Epithelial cell of esophagus (primary cell): ENCODE data around the gene PCSK6.

Source experiments
- DNase-seq: peaks from one replicate; pipeline ENCODE4 v3.0.0; 2010; ENCODE audit warnings: low read depth
- H3K4me3 ChIP-seq: 2 replicates; pipeline ENCODE4 v1.5.1; 2011; ENCODE audit warnings: mild to moderate bottlenecking, low read length, control low read depth
- CTCF ChIP-seq: IDR thresholded peaks from 2 replicates; pipeline ENCODE4 v1.5.1; 2011; ENCODE audit warnings: low read depth, mild to moderate bottlenecking, low read length, control low read depth, inconsistent platforms; ENCODE audit not compliant: insufficient read depth; ENCODE audit errors: missing control alignments

The PCSK6 gene

DNA sequence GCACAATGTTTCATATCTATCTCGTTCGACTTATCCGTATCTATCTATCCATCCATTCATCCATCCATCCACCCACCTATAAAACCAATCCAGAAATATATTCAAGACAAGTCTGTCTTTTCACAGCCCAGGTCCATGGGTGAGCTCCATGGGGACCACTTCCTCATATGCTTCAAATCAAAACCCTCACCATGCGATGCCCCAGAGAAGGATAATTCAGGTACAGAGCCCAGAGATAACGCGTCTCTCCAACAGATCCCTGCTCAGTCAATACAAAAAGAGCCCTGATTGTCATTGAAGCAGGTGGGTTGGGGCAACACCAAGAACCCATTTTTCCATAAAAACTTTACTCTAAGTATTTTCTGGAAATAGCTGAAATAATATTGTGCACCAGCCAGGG, 47.2 kb downstream of the PCSK6 start:
- TF ChIP-seq CTCF, result no peak
- no peak overlapping the region for H3K4me3 ChIP-seq
- DNase-seq, result no peak

GRCh38 chr15:101441696-101442095, 47.8 kb downstream of the PCSK6 start:
- no peak for DNase-seq
- no peak overlapping the region for H3K4me3 ChIP-seq
- no peak for TF ChIP-seq CTCF

- no peak for TF ChIP-seq CTCF
- no peak for DNase-seq
- no peak overlapping the region for H3K4me3 ChIP-seq
These were observed 48.5 kb downstream of the PCSK6 start for GRCh38 chr15:101440846-101441590.

- H3K4me3 ChIP-seq, result no peak overlapping the region
- DNase-seq, result no peak
- TF ChIP-seq CTCF, result no peak
These were observed 49.6 kb downstream of the PCSK6 start for GRCh38 chr15:101439920-101440319.

DNA sequence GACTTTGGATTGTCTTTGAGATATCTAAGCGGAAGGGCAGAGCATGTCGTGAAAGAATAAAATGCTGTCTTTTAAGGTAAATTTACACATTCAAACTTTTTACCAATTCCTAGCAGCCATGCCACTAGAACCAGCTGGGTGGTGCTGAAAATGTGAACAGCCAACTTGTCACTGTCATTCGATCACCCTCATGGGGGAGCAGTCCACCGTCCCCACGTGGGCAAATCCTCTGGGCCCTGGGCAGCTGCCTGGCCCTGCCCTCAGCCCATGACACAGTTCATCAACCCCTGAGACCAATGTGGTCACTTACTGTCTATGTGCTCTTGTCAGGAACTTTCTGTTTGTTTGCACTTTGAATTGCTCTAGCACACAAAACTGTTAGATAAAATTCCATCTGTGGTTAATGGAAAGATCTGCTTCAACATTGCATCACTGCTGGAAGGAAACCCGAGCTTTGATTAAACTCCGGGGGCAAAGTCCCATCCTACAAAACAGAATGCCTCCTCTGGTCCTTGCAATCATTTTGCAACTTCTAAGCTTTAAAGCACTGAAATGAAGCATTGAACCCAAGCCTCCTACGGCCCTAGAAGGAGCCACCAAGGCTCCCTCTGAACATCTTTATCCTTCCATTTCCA, 50.1 kb downstream of the PCSK6 start:
- DNase-seq, result no peak
- no peak overlapping the region for H3K4me3 ChIP-seq
- no peak for TF ChIP-seq CTCF

DNA sequence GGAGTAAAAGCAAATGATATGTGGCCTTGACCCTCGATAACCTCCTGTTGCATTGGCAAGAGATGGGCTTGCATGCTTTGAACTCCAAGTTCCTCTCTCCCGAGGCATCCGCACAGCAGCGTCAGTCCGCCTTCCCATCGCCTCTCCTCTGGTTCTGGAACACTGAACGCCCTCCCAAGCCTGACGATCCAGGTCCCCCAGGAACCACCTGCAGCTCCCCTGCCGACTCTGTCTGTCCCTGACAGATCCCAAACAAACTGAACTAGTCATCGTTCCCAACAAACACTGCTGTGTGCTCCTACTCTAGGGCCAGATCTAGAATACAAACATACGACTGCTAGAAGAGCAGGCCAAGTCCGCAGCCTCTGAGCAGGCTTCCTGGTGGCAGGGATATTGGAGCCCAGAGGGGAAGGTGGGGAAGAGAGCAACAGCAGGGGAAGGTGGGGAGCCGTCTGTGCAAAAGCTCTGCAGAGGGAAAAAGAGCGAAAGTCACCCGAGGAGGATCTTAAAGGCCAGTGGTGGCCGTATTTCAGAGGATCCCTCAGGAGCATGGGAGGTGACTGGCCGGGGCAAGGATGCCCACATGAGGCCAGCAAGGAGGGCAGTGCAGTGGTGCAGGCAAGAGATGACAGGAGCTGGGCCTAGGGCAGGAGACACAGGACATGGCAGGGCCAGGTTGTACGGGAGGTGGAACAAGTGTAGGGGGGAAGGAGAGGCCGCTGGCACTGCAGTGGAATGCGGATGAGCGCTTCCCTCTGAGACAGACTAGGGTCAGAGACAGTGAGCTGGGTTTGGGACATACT, 50.8 kb downstream of the PCSK6 start:
- TF ChIP-seq CTCF, result no peak
- no peak for DNase-seq
- no peak overlapping the region for H3K4me3 ChIP-seq
